Measurements from ENCODE around the gene ZNF792. TPM values are rescaled to one million over a fixed set of nuclear protein-coding genes. Genes with fewer than 3 reads are reported as not detected.
A peak's percentile ranks its signal among the peaks of the same experiment; 100 is the strongest.

ZNF792 gene
- total and polyA plus RNA-seq, 2 of the 8 experiments (the other 6 are each of a cell fraction or from before 2014, with no cell fraction given) = 2.5 to 7.2 TPM

GRCh38 chr19:34962687-34963572 lies 1.1 kb downstream of the ZNF792 start:
- Histone ChIP-seq H2BK20ac (ENCODE audit: low read length) (peak overlapping the region; percentile 48; the same call in 1 of the 2 replicates), H3K36me3 (ENCODE audit: control insufficient read depth in 2 of 4, insufficient read depth in 4 of 4, low read length in 3 of 4) (peaks cover 12 to 22% (median 17%) of the 10 kb centered on the region in 4 experiments), H3K79me2 (ENCODE audit: control insufficient read depth in 1 of 2, insufficient read depth in 2 of 2, low read length in 2 of 2) (peaks cover 0 to 16% of the 10 kb centered on the region in 2 experiments; a peak in 2 of 4 replicates), H3K23ac (ENCODE audit: insufficient read length) (no peak overlapping the region), H3K27ac (ENCODE audit: low read depth, low read length) (no peak overlapping the region), H2AK5ac (ENCODE audit: low read depth, low read length) (no peak overlapping the region; the same call in 1 of the 2 replicates), H4K5ac (ENCODE audit: insufficient read length, low read depth, low read length) (no peak overlapping the region), H3K23me2 (ENCODE audit: low read depth, low read length) (peaks cover 5% of the 10 kb centered on the region; the same call in 1 of the 2 replicates), H2BK12ac (ENCODE audit: low read depth, low read length) (0 out of 2 replicates have a peak overlapping the region, but pooled peaks have one; percentile 39), H3K27me3 (replicated peaks in 1 of 4; ENCODE audit: control insufficient read depth in 3 of 4, extremely low read depth in 1 of 4, insufficient read depth in 3 of 4, low read length in 3 of 4) (peaks cover 0 to 11% (median 5%) of the 10 kb centered on the region in 4 experiments; a peak in 4 of 7 replicates), H2BK5ac (ENCODE audit: low read depth, low read length) (no peak overlapping the region), H4K8ac (ENCODE audit: extremely low read depth, insufficient read depth, low read length) (peak overlapping the region; percentile 87; the same call in 1 of the 2 replicates), H3K4me3 (ENCODE audit: extremely low read depth in 1 of 4, insufficient read depth in 2 of 4, low read depth in 3 of 4, low read length in 4 of 4) (peak overlapping the region; percentile 70 to 96 (median 74)), H3K56ac (replicated peaks; ENCODE audit: insufficient read length, low read depth, low read length) (peak overlapping the region; percentile 48), H4K91ac (replicated peaks; ENCODE audit: insufficient read length, low read length) (peak overlapping the region; percentile 62), H2BK15ac (ENCODE audit: low read length) (peak overlapping the region; percentile 61; the same call in 1 of the 2 replicates), H3K79me1 (ENCODE audit: low read depth, low read length) (peaks cover 9% of the 10 kb centered on the region), H4K20me1 (replicated peaks in 1 of 2; ENCODE audit: control insufficient read depth in 1 of 2, insufficient read depth in 2 of 2, low read length in 2 of 2) (peaks cover 0 to 3% of the 10 kb centered on the region in 2 experiments), H3K18ac (ENCODE audit: extremely low read depth, low read length) (0 out of 2 replicates have a peak overlapping the region, but pooled peaks have one; percentile 32), H3K4ac (replicated peaks; ENCODE audit: insufficient read length, low read depth, low read length) (peak overlapping the region; percentile 87), H3K9ac (replicated peaks in 1 of 4; ENCODE audit: extremely low read depth in 1 of 4, low read depth in 3 of 4, low read length in 3 of 4) (peak overlapping the region in 3 of 4 experiments; percentile 16 to 65 (median 34); a peak in 3 of 7 replicates), H3K4me2 (ENCODE audit: insufficient read depth in 1 of 2, low read depth in 2 of 2, low read length in 2 of 2) (peak overlapping the region; percentile 79), H3K4me1 (replicated peaks in 1 of 4; ENCODE audit: control insufficient read depth in 3 of 4, insufficient read depth in 4 of 4, low read length in 3 of 4) (peaks cover 0 to 13% (median 5%) of the 10 kb centered on the region in 4 experiments; a peak in 3 of 7 replicates), H3K9me3 (ENCODE audit: insufficient read depth in 2 of 2, low read depth in 1 of 2, low read length in 1 of 2) (peaks cover 24 to 34% of the 10 kb centered on the region in 2 experiments), H2BK120ac (replicated peaks; ENCODE audit: low read depth, low read length) (no peak overlapping the region), H2AFZ (ENCODE audit: low read length) (no peak overlapping the region), H3K14ac (ENCODE audit: insufficient read length) (no peak overlapping the region)
- ChIA-PET CTCF (ENCODE audit: partially characterized antibody) (interaction anchor here (0.8 to 1.5 kb wide), 5 partner anchors 10 to 156 kb away, joined by 3 to 4 read pairs (median 3); no protein-coding TSS in a partner anchor), POLR2A (ENCODE audit: partially characterized antibody) (interaction anchor here (0.6 to 1.8 kb wide), 7 partner anchors 9 to 600 kb away, joined by 3 to 7 read pairs (median 3); partner anchors contain the start of gene ZNF30)
- DNase-seq (ENCODE audit: low read depth in 1 of 2, low spot score in 2 of 2) (no peak), FAIRE-seq (no peak)
- TF ChIP-seq KDM1A (IDR thresholded peaks at IDR 0.05; ENCODE audit: borderline replicate concordance, low read length) = 0 out of 2 replicates have a peak, but pooled peaks have one; percentile 72
- TF ChIP-seq SUZ12 (IDR thresholded peaks at IDR 0.05; ENCODE audit: low read length) = peak; percentile 49; the same call in 1 of the 2 replicates
- TF ChIP-seq SIN3A (conservative IDR thresholded peaks at IDR 0.05 in 1 of 2, IDR thresholded peaks at IDR 0.05 in 1 of 2; ENCODE audit: low read depth in 1 of 2, low read length in 2 of 2) = no peak
- 49% methylated on average over 14 of the region's 14 CpGs; no CpG with 5 or more reads in 1 of the 2 experiments for WGBS, 2 experiments (ENCODE audit: extremely low coverage in 1 of 2, insufficient coverage in 1 of 2, insufficient read length in 1 of 2, insufficient replicate concordance in 2 of 2, low coverage in 1 of 2, low lambda C conversion rate in 2 of 2, missing lambda C conversion rate in 1 of 2)

Data from H1 (cell line).